ENCODE measurements around the gene NGEF. TPM values are rescaled to one million over a fixed set of nuclear protein-coding genes. Genes with fewer than 3 reads are reported as not detected.

The NGEF gene
- total RNA-seq, 4 donors from 2014 or later, result 14.4 to 25.0 (median 17.9) TPM

DNA sequence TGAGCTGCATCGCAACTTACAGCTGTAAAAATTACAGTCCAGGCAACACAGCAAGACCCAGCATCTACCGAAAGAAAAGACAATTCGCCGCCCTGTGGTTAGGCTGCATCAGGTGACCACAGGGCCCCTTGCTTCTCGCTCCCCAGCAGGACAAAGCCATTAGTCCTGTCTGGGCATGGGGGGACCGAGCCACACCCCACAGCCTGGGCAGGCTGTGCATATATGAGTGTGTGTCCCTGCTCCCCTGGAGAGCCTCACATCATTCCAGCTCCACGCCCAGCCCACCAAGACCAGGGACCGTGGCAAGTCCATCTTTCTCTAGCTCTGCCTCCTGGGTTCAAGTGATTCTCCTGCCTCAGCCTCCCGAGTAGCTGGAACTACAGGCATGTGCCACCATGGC lies 109.1 kb downstream of the NGEF start:
- H3K9me3 ChIP-seq, result no peaks in the 10 kb centered on the region
- no peak overlapping the region for H3K27ac ChIP-seq
- H3K4me1 ChIP-seq, result no peaks in the 10 kb centered on the region
- no peaks in the 10 kb centered on the region for H3K36me3 ChIP-seq
- WGBS, result 88% methylated on average over 9 of the region's 9 CpGs
- TF ChIP-seq EP300 (IDR thresholded peaks at IDR 0.05) (no peak), POLR2A (IDR thresholded peaks at IDR 0.05) (no peak), POLR2AphosphoS5 (IDR thresholded peaks at IDR 0.05) (no peak)
- TF ChIP-seq, protein P1, sequence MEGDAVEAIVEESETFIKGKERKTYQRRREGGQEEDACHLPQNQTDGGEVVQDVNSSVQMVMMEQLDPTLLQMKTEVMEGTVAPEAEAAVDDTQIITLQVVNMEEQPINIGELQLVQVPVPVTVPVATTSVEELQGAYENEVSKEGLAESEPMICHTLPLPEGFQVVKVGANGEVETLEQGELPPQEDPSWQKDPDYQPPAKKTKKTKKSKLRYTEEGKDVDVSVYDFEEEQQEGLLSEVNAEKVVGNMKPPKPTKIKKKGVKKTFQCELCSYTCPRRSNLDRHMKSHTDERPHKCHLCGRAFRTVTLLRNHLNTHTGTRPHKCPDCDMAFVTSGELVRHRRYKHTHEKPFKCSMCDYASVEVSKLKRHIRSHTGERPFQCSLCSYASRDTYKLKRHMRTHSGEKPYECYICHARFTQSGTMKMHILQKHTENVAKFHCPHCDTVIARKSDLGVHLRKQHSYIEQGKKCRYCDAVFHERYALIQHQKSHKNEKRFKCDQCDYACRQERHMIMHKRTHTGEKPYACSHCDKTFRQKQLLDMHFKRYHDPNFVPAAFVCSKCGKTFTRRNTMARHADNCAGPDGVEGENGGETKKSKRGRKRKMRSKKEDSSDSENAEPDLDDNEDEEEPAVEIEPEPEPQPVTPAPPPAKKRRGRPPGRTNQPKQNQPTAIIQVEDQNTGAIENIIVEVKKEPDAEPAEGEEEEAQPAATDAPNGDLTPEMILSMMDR (IDR thresholded peaks at IDR 0.05), result no peak
- peak in 1 of 2 donors; percentile 50 for DNase-seq (ENCODE audit: low spot score in 2 of 2)
- peaks cover 6% of the 10 kb centered on the region for H3K27me3 ChIP-seq
- H3K4me3 ChIP-seq, result no peak overlapping the region

DNA sequence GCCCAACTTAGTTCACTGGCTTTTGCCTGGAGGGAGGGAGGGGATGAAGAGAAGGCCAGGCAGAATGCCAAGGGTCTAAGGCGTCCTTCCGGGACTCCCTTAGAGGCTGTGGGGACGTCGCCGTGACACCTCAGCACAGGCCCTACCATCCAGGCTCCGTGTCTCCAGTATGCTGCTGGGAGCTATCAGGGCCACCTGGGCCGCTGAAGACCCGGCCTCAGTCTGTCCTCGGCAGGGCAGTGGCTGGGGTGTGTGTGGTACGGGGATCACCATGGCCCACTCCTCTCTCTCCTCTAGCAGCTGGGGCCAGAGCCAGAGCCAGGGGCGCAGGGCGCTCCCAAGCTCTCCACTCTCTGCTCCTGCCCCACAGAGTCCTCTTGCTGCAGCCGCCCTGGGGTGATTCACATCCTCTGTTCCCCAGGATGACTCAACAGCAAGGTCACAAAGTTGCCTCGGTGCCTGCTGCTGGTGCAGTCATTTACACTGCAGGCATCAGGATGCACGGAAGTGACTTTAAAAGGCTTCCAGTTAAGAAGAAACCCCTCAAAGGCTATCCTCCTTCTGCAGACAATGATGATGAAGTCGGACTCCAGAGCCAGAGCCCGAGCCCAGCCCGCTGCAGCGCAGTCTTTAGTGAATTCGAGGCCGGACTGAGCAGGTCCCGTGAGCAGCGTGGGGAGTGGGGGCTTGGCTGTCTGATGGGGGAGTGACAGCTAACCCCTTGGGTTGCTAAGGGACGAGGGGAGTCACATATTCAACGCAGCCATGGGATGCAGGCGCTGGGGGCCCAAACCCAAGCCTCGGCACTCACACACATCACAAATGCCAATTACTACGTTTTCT lies 111.1 kb downstream of the NGEF start:
- Histone ChIP-seq H3K4me3 (no peak overlapping the region), H3K4me1 (no peaks in the 10 kb centered on the region), H3K27me3 (peaks cover 6% of the 10 kb centered on the region), H3K36me3 (no peaks in the 10 kb centered on the region), H3K9me3 (no peaks in the 10 kb centered on the region), H3K27ac (no peak overlapping the region)
- DNase-seq (ENCODE audit: low spot score in 2 of 2), result peak in 1 of 2 donors; percentile 61
- 73% methylated on average over 28 of the region's 28 CpGs for WGBS
- TF ChIP-seq POLR2AphosphoS5 (IDR thresholded peaks at IDR 0.05) (no peak), POLR2A (IDR thresholded peaks at IDR 0.05) (no peak), EP300 (IDR thresholded peaks at IDR 0.05) (no peak)

DNA sequence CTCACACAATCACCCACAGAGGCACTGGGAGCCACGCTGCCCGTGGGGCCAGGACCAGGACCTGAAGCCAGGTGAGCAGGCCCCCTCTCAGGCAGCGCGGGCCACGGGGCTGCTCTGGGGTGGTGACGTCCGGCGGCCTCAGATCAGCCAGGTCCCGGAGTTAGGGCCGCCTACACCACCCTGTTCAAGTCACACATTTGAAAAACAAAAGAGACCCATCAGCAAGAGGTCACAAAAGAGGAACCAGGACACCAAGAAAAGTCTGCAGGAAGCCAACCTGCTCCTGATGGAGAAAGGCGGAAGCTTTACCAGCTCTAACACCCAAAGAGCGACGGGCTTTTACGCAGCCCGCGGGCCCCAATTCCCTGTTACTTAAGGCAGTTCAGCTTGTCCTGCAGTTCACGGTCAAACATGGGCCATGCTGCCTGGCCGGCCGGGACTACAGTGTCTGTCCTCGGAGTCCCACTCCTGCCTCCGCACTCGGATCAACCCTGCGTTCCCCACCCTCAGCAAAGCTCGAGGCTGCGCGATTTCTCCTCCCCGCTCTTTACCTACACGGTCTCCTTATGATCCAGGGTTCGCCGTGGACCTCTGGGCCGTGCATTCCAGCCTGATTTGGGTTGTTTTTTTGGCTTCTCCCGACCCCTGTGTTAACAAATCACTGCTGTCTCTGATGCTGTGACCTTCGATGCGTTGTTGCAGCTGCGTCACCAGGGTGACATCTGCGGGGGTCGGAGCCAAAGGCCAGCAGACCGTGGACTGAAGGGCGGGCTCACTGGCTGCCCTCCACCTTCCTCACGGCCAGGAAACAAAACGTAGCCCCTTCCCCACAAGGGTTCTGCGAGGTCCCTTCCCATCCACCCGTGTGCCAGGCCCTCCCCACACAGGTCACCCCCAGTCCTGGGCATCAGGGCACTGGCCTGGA lies 112.0 kb downstream of the NGEF start:
- no peak overlapping the region for H3K4me3 ChIP-seq
- TF ChIP-seq POLR2AphosphoS5 (IDR thresholded peaks at IDR 0.05), result no peak
- TF ChIP-seq POLR2A (IDR thresholded peaks at IDR 0.05), result no peak
- TF ChIP-seq EP300 (IDR thresholded peaks at IDR 0.05), result no peak
- TF ChIP-seq, protein P1 (IDR thresholded peaks at IDR 0.05), result no peak
- no peaks in the 10 kb centered on the region for H3K36me3 ChIP-seq
- peaks cover 6% of the 10 kb centered on the region for H3K27me3 ChIP-seq
- 76% methylated on average over 42 of the region's 43 CpGs for WGBS
- H3K9me3 ChIP-seq, result no peaks in the 10 kb centered on the region
- DNase-seq (ENCODE audit: low spot score in 2 of 2), result peak in 1 of 2 donors; percentile 77
- no peaks in the 10 kb centered on the region for H3K4me1 ChIP-seq
- no peak overlapping the region for H3K27ac ChIP-seq

DNA sequence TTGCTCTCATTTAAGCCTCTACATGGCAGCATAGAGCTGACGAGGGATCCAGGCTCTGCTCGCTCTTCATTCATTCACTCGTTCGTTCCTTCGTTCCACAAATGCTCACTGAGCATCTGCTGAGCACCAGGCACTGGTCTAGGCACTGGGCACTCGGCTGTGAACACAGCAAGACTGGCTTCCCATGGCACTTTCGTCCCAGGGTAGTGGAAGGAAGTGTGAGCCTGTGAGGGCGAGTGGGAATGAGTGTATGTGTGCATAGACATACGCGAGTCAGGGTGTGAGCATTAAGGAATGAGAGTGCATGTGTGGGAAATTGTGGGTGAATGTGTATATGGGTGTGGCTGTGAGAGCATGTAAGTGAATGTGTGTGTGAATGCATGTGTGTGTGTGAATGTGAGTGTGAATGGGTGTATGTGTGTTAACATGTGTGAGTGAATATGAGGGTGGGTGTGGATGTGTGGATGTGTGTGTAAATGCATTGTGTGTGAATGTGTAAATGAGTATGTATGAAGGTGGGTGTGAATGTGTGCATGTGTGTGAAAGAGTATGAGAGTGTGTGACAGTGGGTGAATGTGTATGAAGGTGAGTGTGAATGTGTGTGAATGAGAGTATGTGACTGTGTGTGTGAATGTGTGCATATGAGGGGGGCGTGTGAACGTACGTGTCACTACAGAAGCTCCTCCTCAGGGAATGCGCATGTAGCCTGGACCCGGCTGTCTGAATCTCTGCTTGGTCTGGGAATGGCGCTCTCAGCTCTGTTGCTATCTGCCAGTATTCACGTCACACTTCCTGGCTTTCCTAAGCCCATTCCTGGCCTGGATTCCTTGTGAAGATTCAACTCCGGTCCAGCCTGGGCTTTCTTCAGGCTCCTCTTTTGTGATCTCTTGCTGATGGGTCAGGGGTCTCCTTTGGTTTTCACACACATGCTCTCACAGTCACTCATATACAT lies 114.2 kb downstream of the NGEF start:
- no peaks in the 10 kb centered on the region for H3K9me3 ChIP-seq
- no peaks in the 10 kb centered on the region for H3K36me3 ChIP-seq
- DNase-seq (ENCODE audit: low spot score in 2 of 2), result peak in 1 of 2 donors; percentile 59
- no peak for TF ChIP-seq POLR2A (IDR thresholded peaks at IDR 0.05)
- no peak for TF ChIP-seq EP300 (IDR thresholded peaks at IDR 0.05)
- TF ChIP-seq, protein P1 (IDR thresholded peaks at IDR 0.05), result no peak
- TF ChIP-seq POLR2AphosphoS5 (IDR thresholded peaks at IDR 0.05), result no peak
- H3K4me3 ChIP-seq, result no peak overlapping the region
- H3K27ac ChIP-seq, result no peak overlapping the region
- 68% methylated on average over 18 of the region's 18 CpGs for WGBS
- no peaks in the 10 kb centered on the region for H3K4me1 ChIP-seq
- H3K27me3 ChIP-seq, result peaks cover 6% of the 10 kb centered on the region

All from suprapubic skin (tissue), 4 donors.